Immature natural killer cell (primary cell): ENCODE results near the gene CCL13. TPM values are rescaled to one million over a fixed set of nuclear protein-coding genes. Genes with fewer than 3 reads are reported as not detected.

Source experiments
- DNase-seq, 3 donors: peaks; one replicate each; pipeline ENCODE4 v3.0.0; 2022; ENCODE audit warnings: mixed read lengths in 1 of 3
- H3K27ac Mint-ChIP-seq, 6 donors: one replicate each; pipeline ENCODE4 v1.8.0; 2020; ENCODE audit warnings: mixed read lengths in 6 of 6, mild to moderate bottlenecking in 5 of 6, inconsistent platforms in 4 of 6, moderate library complexity in 3 of 6
- H3K27me3 Mint-ChIP-seq, 3 donors: one replicate each; pipeline ENCODE4 v1.8.0; 2020 to 2021; ENCODE audit warnings: low read depth in 3 of 3, mild to moderate bottlenecking in 3 of 3, mixed read lengths in 3 of 3, moderate library complexity in 3 of 3, inconsistent platforms in 1 of 3
- H3K36me3 Mint-ChIP-seq, 3 donors: one replicate each; pipeline ENCODE4 v1.8.0; 2020; ENCODE audit warnings: mixed read lengths in 3 of 3, inconsistent platforms in 2 of 3, mild to moderate bottlenecking in 2 of 3
- H3K4me1 Mint-ChIP-seq, 2 donors: one replicate each; pipeline ENCODE4 v1.8.0; 2020; ENCODE audit warnings: inconsistent platforms in 2 of 2, mild to moderate bottlenecking in 2 of 2, mixed read lengths in 2 of 2, moderate library complexity in 1 of 2
- H3K4me3 Mint-ChIP-seq, 5 donors: one replicate each; pipeline ENCODE4 v1.8.0; 2020; ENCODE audit warnings: mild to moderate bottlenecking in 5 of 5, mixed read lengths in 5 of 5, inconsistent platforms in 3 of 5, moderate library complexity in 3 of 5
- H3K9me3 Mint-ChIP-seq, 6 donors: one replicate each; pipeline ENCODE4 v1.8.0; 2020; ENCODE audit warnings: mild to moderate bottlenecking in 6 of 6, mixed read lengths in 6 of 6, inconsistent platforms in 4 of 6, moderate library complexity in 3 of 6
- polyA plus RNA-seq, 3 donors: library from polyadenylated mRNA; unstranded; fragments of 300-500 nt; fragmentation: Illumina TruSeq; gene quantifications; one replicate each; pipeline ENCODE4 v1.2.3, GENCODE V29; 2021

CCL13 gene
- polyA plus RNA-seq, 3 donors from 2014 or later, result not detected

- no peak overlapping the region for H3K4me3 Mint-ChIP-seq
- H3K27ac Mint-ChIP-seq, result no peak overlapping the region
- H3K4me1 Mint-ChIP-seq, result no peaks in the 10 kb centered on the region
- H3K36me3 Mint-ChIP-seq, result no peaks in the 10 kb centered on the region
- no peak for DNase-seq
- H3K27me3 Mint-ChIP-seq, result peaks cover under 1 to 2% (median 1%) of the 10 kb centered on the region in 3 donors
- no peaks in the 10 kb centered on the region for H3K9me3 Mint-ChIP-seq
Observed at GRCh38 chr17:34349751-34350150, 6.5 kb upstream of the CCL13 start.

- Mint-ChIP-seq H3K36me3 (no peaks in the 10 kb centered on the region), H3K27me3 (peaks cover 1 to 3% (median 2%) of the 10 kb centered on the region in 3 donors), H3K4me3 (no peak overlapping the region), H3K9me3 (no peaks in the 10 kb centered on the region), H3K4me1 (no peaks in the 10 kb centered on the region), H3K27ac (no peak overlapping the region)
- DNase-seq, result no peak
Observed at GRCh38 chr17:34351096-34351495, 5.2 kb upstream of the CCL13 start.

GRCh38 chr17:34352191-34352590 is 4.1 kb upstream of the CCL13 start:
- no peaks in the 10 kb centered on the region for H3K4me1 Mint-ChIP-seq
- H3K9me3 Mint-ChIP-seq, result no peaks in the 10 kb centered on the region
- DNase-seq, result no peak
- H3K4me3 Mint-ChIP-seq, result no peak overlapping the region
- peaks cover 1 to 3% (median 2%) of the 10 kb centered on the region in 3 donors for H3K27me3 Mint-ChIP-seq
- no peaks in the 10 kb centered on the region for H3K36me3 Mint-ChIP-seq
- H3K27ac Mint-ChIP-seq, result no peak overlapping the region

- DNase-seq, result no peak
- Mint-ChIP-seq H3K36me3 (no peaks in the 10 kb centered on the region), H3K4me3 (no peak overlapping the region), H3K9me3 (no peaks in the 10 kb centered on the region), H3K27me3 (peaks cover 2 to 3% (median 3%) of the 10 kb centered on the region in 3 donors), H3K4me1 (no peaks in the 10 kb centered on the region), H3K27ac (no peak overlapping the region)
Observed at GRCh38 chr17:34354637-34355036, 1.6 kb upstream of the CCL13 start.

- no peak for DNase-seq
- H3K4me1 Mint-ChIP-seq, result no peaks in the 10 kb centered on the region
- H3K27me3 Mint-ChIP-seq, result peaks cover 2 to 4% (median 3%) of the 10 kb centered on the region in 3 donors
- H3K36me3 Mint-ChIP-seq, result no peaks in the 10 kb centered on the region
- H3K4me3 Mint-ChIP-seq, result no peak overlapping the region
- H3K27ac Mint-ChIP-seq, result no peak overlapping the region
- H3K9me3 Mint-ChIP-seq, result no peaks in the 10 kb centered on the region
Observed at GRCh38 chr17:34357398-34357797, 1.1 kb downstream of the CCL13 start.

GRCh38 chr17:34358631-34359030 is 2.4 kb downstream of the CCL13 start:
- Mint-ChIP-seq H3K27me3 (peaks cover 0 to 6% (median 4%) of the 10 kb centered on the region in 3 donors), H3K9me3 (no peaks in the 10 kb centered on the region), H3K4me1 (peaks cover 3 to 10% of the 10 kb centered on the region in 2 donors), H3K4me3 (no peak overlapping the region), H3K36me3 (no peaks in the 10 kb centered on the region), H3K27ac (no peak overlapping the region)
- DNase-seq, result no peak

- peaks cover 0 to 3% (median 2%) of the 10 kb centered on the region in 3 donors for H3K27me3 Mint-ChIP-seq
- no peak overlapping the region for H3K27ac Mint-ChIP-seq
- peaks cover 5 to 18% of the 10 kb centered on the region in 2 donors for H3K4me1 Mint-ChIP-seq
- H3K9me3 Mint-ChIP-seq, result no peaks in the 10 kb centered on the region
- no peaks in the 10 kb centered on the region for H3K36me3 Mint-ChIP-seq
- no peak overlapping the region for H3K4me3 Mint-ChIP-seq
- DNase-seq, result no peak
Observed at GRCh38 chr17:34360601-34361270, 4.5 kb downstream of the CCL13 start.

GRCh38 chr17:34361478-34362061 is 5.3 kb downstream of the CCL13 start:
- H3K27ac Mint-ChIP-seq, result no peak overlapping the region
- no peaks in the 10 kb centered on the region for H3K36me3 Mint-ChIP-seq
- peaks cover 5 to 19% of the 10 kb centered on the region in 2 donors for H3K4me1 Mint-ChIP-seq
- H3K9me3 Mint-ChIP-seq, result no peaks in the 10 kb centered on the region
- DNase-seq, result peak; percentile 25 to 36 (median 35)
- no peak overlapping the region for H3K4me3 Mint-ChIP-seq
- peaks cover 0 to 3% (median 2%) of the 10 kb centered on the region in 3 donors for H3K27me3 Mint-ChIP-seq

GRCh38 chr17:34363183-34363661 is 6.9 kb downstream of the CCL13 start, which contains the start of gene CCL1:
Gene CCL1, minus strand, starts transcription at chr17:34363233. Its CDS starts 72 bp downstream, at chr17:34363161.
- Mint-ChIP-seq H3K27ac (peak within 1 kb of the TSS in 1 of 6 donors; percentile 22), H3K36me3 (no peaks in the 10 kb centered on the region), H3K4me1 (peaks cover 5 to 19% of the 10 kb centered on the region in 2 donors), H3K9me3 (no peaks in the 10 kb centered on the region), H3K4me3 (no peak within 1 kb of the TSS), H3K27me3 (peaks cover 0 to 3% (median 2%) of the 10 kb centered on the region in 3 donors)
- DNase-seq, result no peak

GRCh38 chr17:34364751-34365150 is 8.5 kb downstream of the CCL13 start:
- peaks cover 0 to 2% (median 1%) of the 10 kb centered on the region in 3 donors for H3K27me3 Mint-ChIP-seq
- no peaks in the 10 kb centered on the region for H3K36me3 Mint-ChIP-seq
- DNase-seq, result no peak
- no peak overlapping the region for H3K27ac Mint-ChIP-seq
- H3K4me3 Mint-ChIP-seq, result no peak overlapping the region
- H3K9me3 Mint-ChIP-seq, result no peaks in the 10 kb centered on the region
- peaks cover 5 to 19% of the 10 kb centered on the region in 2 donors for H3K4me1 Mint-ChIP-seq

- H3K4me3 Mint-ChIP-seq, result no peak overlapping the region
- DNase-seq, result no peak
- H3K27ac Mint-ChIP-seq, result no peak overlapping the region
- peaks cover 0 to 2% (median 1%) of the 10 kb centered on the region in 3 donors for H3K27me3 Mint-ChIP-seq
- no peaks in the 10 kb centered on the region for H3K9me3 Mint-ChIP-seq
- H3K4me1 Mint-ChIP-seq, result peaks cover 5 to 19% of the 10 kb centered on the region in 2 donors
- H3K36me3 Mint-ChIP-seq, result no peaks in the 10 kb centered on the region
Observed at GRCh38 chr17:34365340-34365739, 9.1 kb downstream of the CCL13 start.

GRCh38 chr17:34366010-34366409 is 9.7 kb downstream of the CCL13 start:
- H3K27ac Mint-ChIP-seq, result no peak overlapping the region
- no peaks in the 10 kb centered on the region for H3K36me3 Mint-ChIP-seq
- H3K27me3 Mint-ChIP-seq, result peaks cover 0 to 2% (median 1%) of the 10 kb centered on the region in 3 donors
- no peak for DNase-seq
- no peak overlapping the region for H3K4me3 Mint-ChIP-seq
- H3K9me3 Mint-ChIP-seq, result no peaks in the 10 kb centered on the region
- peaks cover 5 to 19% of the 10 kb centered on the region in 2 donors for H3K4me1 Mint-ChIP-seq

GRCh38 chr17:34366529-34367107 is 10.3 kb downstream of the CCL13 start:
- no peak overlapping the region for H3K27ac Mint-ChIP-seq
- H3K9me3 Mint-ChIP-seq, result no peaks in the 10 kb centered on the region
- peaks cover 5 to 19% of the 10 kb centered on the region in 2 donors for H3K4me1 Mint-ChIP-seq
- H3K36me3 Mint-ChIP-seq, result no peaks in the 10 kb centered on the region
- H3K4me3 Mint-ChIP-seq, result no peak overlapping the region
- H3K27me3 Mint-ChIP-seq, result peaks cover 0 to 2% (median 1%) of the 10 kb centered on the region in 3 donors
- no peak for DNase-seq

- no peaks in the 10 kb centered on the region for H3K27me3 Mint-ChIP-seq
- no peaks in the 10 kb centered on the region for H3K36me3 Mint-ChIP-seq
- no peak overlapping the region for H3K4me3 Mint-ChIP-seq
- H3K4me1 Mint-ChIP-seq, result peaks cover 5 to 19% of the 10 kb centered on the region in 2 donors
- H3K9me3 Mint-ChIP-seq, result no peaks in the 10 kb centered on the region
- no peak for DNase-seq
- H3K27ac Mint-ChIP-seq, result no peak overlapping the region
Observed at GRCh38 chr17:34367486-34368195, 11.4 kb downstream of the CCL13 start.
